ENCODE measurements around the gene TMEM214. TPM values are rescaled to one million over a fixed set of nuclear protein-coding genes. Genes with fewer than 3 reads are reported as not detected.

The TMEM214 gene
- total and polyA plus RNA-seq, 7 donors, result 29.4 to 50.4 (median 35.8) TPM

- Histone ChIP-seq H3K9me3 (no peaks in the 10 kb centered on the region), H3K36me3 (ENCODE audit: insufficient read depth in 1 of 2, low read depth in 1 of 2) (peaks cover 0 to 66% of the 10 kb centered on the region in 2 donors), H3K27me3 (ENCODE audit: insufficient read depth in 3 of 3, low read length in 2 of 3) (no peaks in the 10 kb centered on the region), H3K4me3 (no peak overlapping the region), H3K27ac (no peak overlapping the region), H3K4me1 (peaks cover 8% of the 10 kb centered on the region)
- intact Hi-C loops (cut with DNase I), result no loop called here
- DNase-seq, result no peak
- WGBS, 3 donors, result 90 to 95% (median 92%) methylated on average over 7 of the region's 7 CpGs
- ATAC-seq, result no peak
- TF ChIP-seq CTCF (IDR thresholded peaks at IDR 0.05), result no peak
Measured at GRCh38 chr2:27023740-27024139, 9.0 kb upstream of the TMEM214 start.

- H3K27me3 ChIP-seq (ENCODE audit: insufficient read depth in 3 of 3, low read length in 2 of 3), result no peaks in the 10 kb centered on the region
- peaks cover 0 to 70% of the 10 kb centered on the region in 2 donors for H3K36me3 ChIP-seq (ENCODE audit: insufficient read depth in 1 of 2, low read depth in 1 of 2)
- H3K9me3 ChIP-seq, result no peaks in the 10 kb centered on the region
- H3K27ac ChIP-seq, result no peak overlapping the region
- DNase-seq, result peak in 1 of 2 donors; percentile 56
- no peak for TF ChIP-seq CTCF (IDR thresholded peaks at IDR 0.05)
- H3K4me1 ChIP-seq, result peaks cover 8% of the 10 kb centered on the region
- H3K4me3 ChIP-seq, result no peak overlapping the region
- no peak for ATAC-seq
- 84 to 88% (median 84%) methylated on average over 18 of the region's 18 CpGs for WGBS, 3 donors
- intact Hi-C loops (cut with DNase I), result no loop called here
Measured at GRCh38 chr2:27024188-27024587, 8.6 kb upstream of the TMEM214 start.

GRCh38 chr2:27024812-27025211, 8.0 kb upstream of the TMEM214 start:
- DNase-seq (no peak), ATAC-seq (no peak)
- H3K27me3 ChIP-seq (ENCODE audit: insufficient read depth in 3 of 3, low read length in 2 of 3), result no peaks in the 10 kb centered on the region
- no peaks in the 10 kb centered on the region for H3K9me3 ChIP-seq
- peaks cover 8% of the 10 kb centered on the region for H3K4me1 ChIP-seq
- no peak for TF ChIP-seq CTCF (IDR thresholded peaks at IDR 0.05)
- WGBS, 3 donors, result 91 to 95% (median 92%) methylated on average over 12 of the region's 12 CpGs
- peaks cover 0 to 77% of the 10 kb centered on the region in 2 donors for H3K36me3 ChIP-seq (ENCODE audit: insufficient read depth in 1 of 2, low read depth in 1 of 2)
- no peak overlapping the region for H3K27ac ChIP-seq
- no peak overlapping the region for H3K4me3 ChIP-seq
- intact Hi-C loops (cut with DNase I), result no loop called here

- peak overlapping the region; percentile 67 for H3K27ac ChIP-seq
- peaks cover 7% of the 10 kb centered on the region for H3K4me1 ChIP-seq
- TF ChIP-seq CTCF (IDR thresholded peaks at IDR 0.05), result no peak
- ATAC-seq (no peak), DNase-seq (peak in 1 of 2 donors; percentile 45)
- intact Hi-C loops (cut with DNase I), result no loop called here
- H3K36me3 ChIP-seq (ENCODE audit: insufficient read depth in 1 of 2, low read depth in 1 of 2), result peaks cover 0 to 77% of the 10 kb centered on the region in 2 donors
- H3K27me3 ChIP-seq (ENCODE audit: insufficient read depth in 3 of 3, low read length in 2 of 3), result no peaks in the 10 kb centered on the region
- 88 to 92% (median 91%) methylated on average over 13 of the region's 13 CpGs for WGBS, 3 donors
- H3K4me3 ChIP-seq, result no peak overlapping the region
- H3K9me3 ChIP-seq, result no peaks in the 10 kb centered on the region
Measured at GRCh38 chr2:27025281-27025800, 7.4 kb upstream of the TMEM214 start.
